SU-DHL-6 (cell line): ENCODE measurements around the gene FRG2C.
"Not testable (repeated sequence)": the region's sequence is repeated elsewhere in the genome, so short reads cannot be mapped to it uniquely, and the experiment has no call there.

Experiments
- H2AFZ ChIP-seq: fragments of 200-600 bp; sonication (generic); 2 replicates; pipeline ENCODE4 v1.6.1; 2014; ENCODE audit warnings: low read depth, mild to moderate bottlenecking, moderate library complexity, mixed read lengths, antibody characterized with exemption, low read length; ENCODE audit not compliant: severe bottlenecking
- H3F3A ChIP-seq: fragments of 200-600 bp; shearing (Covaris generic); 2 replicates; pipeline ENCODE4 v1.6.0; 2016; ENCODE audit warnings: antibody characterized with exemption, mild to moderate bottlenecking; ENCODE audit not compliant: insufficient read depth
- H3K27ac ChIP-seq: fragments of 200-600 bp; sonication (generic); 2 replicates; pipeline ENCODE4 v1.5.1; 2016; ENCODE audit warnings: low read depth, mild to moderate bottlenecking, low read length, moderate library complexity, mixed read lengths
- H3K27me3 ChIP-seq: fragments of 200-600 bp; sonication (generic), shearing (Covaris generic); 2 replicates; pipeline ENCODE4 v1.6.0; 2014; ENCODE audit warnings: mild to moderate bottlenecking, low read length
- H3K36me3 ChIP-seq: fragments of 200-600 bp; sonication (generic); 2 replicates; pipeline ENCODE4 v1.6.1; 2014; ENCODE audit warnings: mild to moderate bottlenecking, low read length, mixed read lengths
- H3K4me2 ChIP-seq: fragments of 300-600, 200-600 bp; shearing (Covaris generic), sonication (generic); 2 replicates; pipeline ENCODE4 v1.6.0; 2014; ENCODE audit warnings: low read length, low read depth, mild to moderate bottlenecking; ENCODE audit not compliant: poor library complexity, severe bottlenecking
- H3K4me3 ChIP-seq: fragments of 200-600 bp; sonication (generic); 2 replicates; pipeline ENCODE4 v1.5.1; 2014; ENCODE audit warnings: antibody characterized with exemption, low read length, mild to moderate bottlenecking, mixed read lengths; ENCODE audit not compliant: insufficient read depth, poor library complexity, severe bottlenecking
- H3K79me2 ChIP-seq: fragments of 200-600 bp; sonication (generic); 2 replicates; pipeline ENCODE4 v1.6.1; 2014; ENCODE audit warnings: mild to moderate bottlenecking, low read length, moderate library complexity; ENCODE audit not compliant: insufficient read depth
- H3K9ac ChIP-seq: fragments of 200-600 bp; sonication (generic); 2 replicates; pipeline ENCODE4 v1.7.0; 2014; ENCODE audit warnings: mild to moderate bottlenecking, low read length
- H3K9me2 ChIP-seq: fragments of 200-600 bp; sonication (generic); replicated peaks from 2 replicates; pipeline ENCODE4 v1.6.1; 2014; ENCODE audit warnings: low read length; ENCODE audit not compliant: insufficient read depth
- H3K9me3 ChIP-seq: fragments of 200-600 bp; sonication (generic); 2 replicates; pipeline ENCODE4 v1.6.1; 2014; ENCODE audit warnings: low read length, mixed read lengths; ENCODE audit not compliant: insufficient read depth
- H4K20me1 ChIP-seq: fragments of 200-600 bp; sonication (generic); 2 replicates; pipeline ENCODE4 v1.6.1; 2014; ENCODE audit warnings: low read depth, mild to moderate bottlenecking, antibody characterized with exemption, low read length, moderate library complexity, mixed read lengths

FRG2C gene

GRCh38 chr3:75667757-75668701 lies 3.9 kb downstream of the FRG2C start:
- H3K9ac ChIP-seq, H2AFZ ChIP-seq, H3K36me3 ChIP-seq, H3K9me3 ChIP-seq, H3K4me2 ChIP-seq, H3F3A ChIP-seq, H3K27ac ChIP-seq, H4K20me1 ChIP-seq, H3K9me2 ChIP-seq, H3K4me3 ChIP-seq, H3K79me2 ChIP-seq, H3K27me3 ChIP-seq: not testable (repeated sequence)

- H3K36me3 ChIP-seq, H3K27ac ChIP-seq, H3K4me2 ChIP-seq, H3K9me3 ChIP-seq, H2AFZ ChIP-seq, H4K20me1 ChIP-seq, H3K9ac ChIP-seq, H3K79me2 ChIP-seq, H3K27me3 ChIP-seq, H3K4me3 ChIP-seq, H3F3A ChIP-seq, H3K9me2 ChIP-seq: not testable (repeated sequence)
Observed at GRCh38 chr3:75668759-75669347, 4.7 kb downstream of the FRG2C start.

- H3F3A ChIP-seq, H4K20me1 ChIP-seq, H3K9me2 ChIP-seq, H3K79me2 ChIP-seq, H2AFZ ChIP-seq, H3K4me2 ChIP-seq, H3K9me3 ChIP-seq, H3K9ac ChIP-seq, H3K4me3 ChIP-seq, H3K27me3 ChIP-seq, H3K27ac ChIP-seq, H3K36me3 ChIP-seq: not testable (repeated sequence)
Observed at GRCh38 chr3:75669348-75670297, 5.5 kb downstream of the FRG2C start.

GRCh38 chr3:75670298-75671286 lies 6.5 kb downstream of the FRG2C start:
- H3K4me2 ChIP-seq, H3K79me2 ChIP-seq, H3K9ac ChIP-seq, H3K4me3 ChIP-seq, H2AFZ ChIP-seq, H4K20me1 ChIP-seq, H3K36me3 ChIP-seq, H3F3A ChIP-seq, H3K9me3 ChIP-seq, H3K27me3 ChIP-seq, H3K9me2 ChIP-seq, H3K27ac ChIP-seq: not testable (repeated sequence)

GRCh38 chr3:75671287-75672139 lies 7.4 kb downstream of the FRG2C start:
- not testable (repeated sequence) for H3K36me3 ChIP-seq, H4K20me1 ChIP-seq, H3K27ac ChIP-seq, H3K79me2 ChIP-seq, H3K9me3 ChIP-seq, H3K9ac ChIP-seq, H3F3A ChIP-seq, H3K9me2 ChIP-seq, H2AFZ ChIP-seq, H3K4me3 ChIP-seq, H3K27me3 ChIP-seq, H3K4me2 ChIP-seq

GRCh38 chr3:75672140-75672775 lies 8.1 kb downstream of the FRG2C start:
- H2AFZ ChIP-seq, H3F3A ChIP-seq, H3K27me3 ChIP-seq, H3K9ac ChIP-seq, H4K20me1 ChIP-seq, H3K79me2 ChIP-seq, H3K9me3 ChIP-seq, H3K4me3 ChIP-seq, H3K27ac ChIP-seq, H3K36me3 ChIP-seq, H3K4me2 ChIP-seq, H3K9me2 ChIP-seq: not testable (repeated sequence)
